ENCODE results near the gene DPM3.
"Not testable (repeated sequence)": the region's sequence is repeated elsewhere in the genome, so short reads cannot be mapped to it uniquely, and the experiment has no call there.

The DPM3 gene

DNA sequence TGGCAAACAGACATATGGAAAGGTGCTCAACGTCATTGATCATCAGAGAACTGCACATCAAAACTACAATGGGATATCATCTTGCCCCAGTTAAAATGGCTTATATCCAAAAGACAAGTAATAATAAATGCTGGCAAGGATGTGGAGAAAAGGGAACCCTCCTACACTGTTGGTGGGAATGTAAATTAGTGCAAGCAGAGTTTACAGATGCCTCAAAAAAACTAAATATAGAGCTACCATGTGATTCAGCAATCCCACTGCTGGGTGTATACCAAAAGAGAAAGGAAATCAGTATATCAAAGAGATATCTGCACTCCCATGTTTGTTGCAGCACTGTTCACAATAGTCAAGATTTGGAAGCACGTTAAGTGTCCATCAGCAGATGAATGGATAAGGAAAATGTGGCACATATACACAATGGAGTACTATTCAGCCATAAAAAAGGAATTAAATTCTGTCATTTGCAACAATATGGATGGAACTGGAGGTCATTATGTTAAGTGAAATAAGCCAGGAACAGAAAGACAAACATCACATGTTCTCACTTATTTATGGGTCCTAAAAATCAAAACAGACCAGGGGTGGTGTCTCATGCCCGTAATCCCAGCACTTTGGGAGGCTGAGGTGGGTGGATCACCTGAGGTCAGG, 15.8 kb upstream of the DPM3 start:
- ATAC-seq, result not testable (repeated sequence)

DNA sequence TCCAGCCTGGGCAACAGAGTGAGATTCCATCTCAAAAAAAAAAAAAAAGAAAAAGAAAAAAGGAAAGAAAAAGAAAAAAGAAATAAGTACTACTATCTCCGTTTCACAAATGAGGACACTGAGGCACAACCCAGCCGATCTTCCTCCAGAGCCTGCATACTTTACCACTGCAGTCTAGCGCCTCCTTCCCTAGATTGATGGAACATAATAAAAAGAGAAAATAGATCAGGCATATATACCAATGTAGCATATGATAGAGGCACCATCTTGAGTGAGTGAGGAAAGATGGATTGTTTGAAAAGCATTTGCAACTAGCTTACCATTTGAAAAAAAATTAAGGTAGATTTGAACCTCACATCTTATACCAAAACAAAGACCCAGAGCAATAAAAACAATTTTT, 5.2 kb upstream of the DPM3 start:
- ATAC-seq, result no peak

- no peak for ATAC-seq
Observed at GRCh38 chr1:155141749-155142148, 1.4 kb upstream of the DPM3 start.

GRCh38 chr1:155140630-155140953, 261 bp upstream of the DPM3 start:
- no peak for ATAC-seq

- no peak for ATAC-seq
Observed at GRCh38 chr1:155137154-155137949, 3.0 kb downstream of the DPM3 start.

DNA sequence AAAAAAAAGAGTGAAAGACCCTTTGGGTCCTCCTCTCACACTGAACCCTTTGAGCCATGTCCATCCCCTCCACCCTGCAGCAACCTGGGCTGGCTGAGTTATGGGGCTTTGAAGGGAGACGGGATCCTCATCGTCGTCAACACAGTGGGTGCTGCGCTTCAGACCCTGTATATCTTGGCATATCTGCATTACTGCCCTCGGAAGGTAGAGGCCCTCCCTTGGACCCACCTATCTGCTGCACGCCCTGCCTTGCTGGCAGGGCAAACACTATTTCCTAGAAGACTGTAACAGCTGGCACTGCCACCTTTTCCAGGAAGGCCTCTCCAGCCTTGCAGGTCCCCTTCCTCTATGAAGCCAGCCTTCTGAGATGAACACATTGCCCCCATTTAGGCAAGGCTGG, 3.6 kb downstream of the DPM3 start:
- ATAC-seq, result no peak

GRCh38 chr1:155135415-155136028, 4.8 kb downstream of the DPM3 start, which contains the start of gene SLC50A1:
SLC50A1 (plus strand) TSS chr1:155135852; CDS start chr1:155135912, 60 bp downstream.
- peak; percentile 81 to 86 for ATAC-seq

DNA sequence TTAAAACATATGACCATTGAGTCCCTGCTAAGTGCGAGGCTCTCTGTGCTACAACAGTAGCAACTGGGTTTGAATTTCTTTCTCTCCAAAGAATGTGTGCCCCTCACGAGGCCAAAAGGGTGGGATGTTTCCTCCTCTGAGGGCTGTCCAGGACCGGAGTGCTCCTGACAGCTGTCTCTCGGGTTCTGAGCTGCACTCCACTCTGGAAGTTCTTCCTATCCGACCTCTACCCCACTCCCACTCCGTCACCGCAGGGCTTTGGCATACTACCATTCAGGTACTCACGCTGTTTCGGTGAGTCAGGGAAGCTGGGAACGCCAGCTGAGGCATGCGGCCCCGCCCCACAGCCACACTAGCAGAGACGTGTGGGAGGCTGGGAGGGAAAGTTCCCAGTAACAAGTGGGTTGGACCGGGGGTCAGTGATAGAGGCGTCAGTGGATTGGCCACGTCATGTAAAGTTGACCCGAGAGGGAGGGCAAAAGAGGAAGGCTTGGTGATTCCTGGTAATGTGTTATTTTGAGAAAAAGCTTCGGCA, 5.4 kb downstream of the DPM3 start:
- peak; percentile 39 to 44 for ATAC-seq

GRCh38 chr1:155134322-155134721, 6.0 kb downstream of the DPM3 start:
- ATAC-seq, result no peak

DNA sequence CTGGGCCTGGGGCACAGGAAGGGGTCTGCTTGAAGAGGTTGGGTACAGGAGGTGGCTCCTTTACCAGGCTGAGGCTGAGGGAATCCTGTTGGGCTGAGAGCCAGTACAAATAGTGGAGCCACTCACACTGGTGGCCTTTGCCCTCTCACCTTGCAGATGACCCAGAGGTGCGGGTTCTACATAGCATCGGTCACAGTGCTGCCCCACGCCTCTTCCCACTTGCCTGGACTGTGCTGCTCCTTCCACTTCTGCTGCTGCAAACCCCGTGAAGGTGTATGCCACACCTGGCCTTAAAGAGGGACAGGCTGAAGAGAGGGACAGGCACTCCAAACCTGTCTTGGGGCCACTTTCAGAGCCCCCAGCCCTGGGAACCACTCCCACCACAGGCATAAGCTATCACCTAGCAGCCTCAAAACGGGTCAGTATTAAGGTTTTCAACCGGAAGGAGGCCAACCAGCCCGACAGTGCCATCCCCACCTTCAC, 6.5 kb downstream of the DPM3 start:
- ATAC-seq, result no peak

DNA sequence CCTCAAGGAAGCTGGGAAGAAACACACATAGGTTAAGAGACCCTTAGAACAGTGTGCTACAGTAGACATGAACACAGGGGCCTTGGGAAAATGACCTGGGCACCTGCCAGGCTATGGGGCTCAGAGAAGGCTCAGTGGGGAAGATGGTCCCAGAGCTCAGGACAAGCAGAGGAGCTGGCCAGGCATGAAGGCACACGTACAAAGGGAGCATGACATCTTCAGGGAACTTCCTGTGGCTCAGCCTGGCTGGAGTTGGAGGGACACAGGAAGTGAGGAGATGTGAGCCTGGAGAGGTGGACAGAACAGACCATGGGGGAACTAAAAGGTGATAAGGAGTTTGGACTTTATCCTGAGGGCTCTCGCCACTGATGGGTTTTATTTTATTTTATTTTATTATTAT, 8.5 kb downstream of the DPM3 start:
- ATAC-seq, result no peak

GRCh38 chr1:155131285-155131684, 9.0 kb downstream of the DPM3 start:
- no peak for ATAC-seq

GRCh38 chr1:155130272-155131006, 9.9 kb downstream of the DPM3 start:
- ATAC-seq, result no peak

DNA sequence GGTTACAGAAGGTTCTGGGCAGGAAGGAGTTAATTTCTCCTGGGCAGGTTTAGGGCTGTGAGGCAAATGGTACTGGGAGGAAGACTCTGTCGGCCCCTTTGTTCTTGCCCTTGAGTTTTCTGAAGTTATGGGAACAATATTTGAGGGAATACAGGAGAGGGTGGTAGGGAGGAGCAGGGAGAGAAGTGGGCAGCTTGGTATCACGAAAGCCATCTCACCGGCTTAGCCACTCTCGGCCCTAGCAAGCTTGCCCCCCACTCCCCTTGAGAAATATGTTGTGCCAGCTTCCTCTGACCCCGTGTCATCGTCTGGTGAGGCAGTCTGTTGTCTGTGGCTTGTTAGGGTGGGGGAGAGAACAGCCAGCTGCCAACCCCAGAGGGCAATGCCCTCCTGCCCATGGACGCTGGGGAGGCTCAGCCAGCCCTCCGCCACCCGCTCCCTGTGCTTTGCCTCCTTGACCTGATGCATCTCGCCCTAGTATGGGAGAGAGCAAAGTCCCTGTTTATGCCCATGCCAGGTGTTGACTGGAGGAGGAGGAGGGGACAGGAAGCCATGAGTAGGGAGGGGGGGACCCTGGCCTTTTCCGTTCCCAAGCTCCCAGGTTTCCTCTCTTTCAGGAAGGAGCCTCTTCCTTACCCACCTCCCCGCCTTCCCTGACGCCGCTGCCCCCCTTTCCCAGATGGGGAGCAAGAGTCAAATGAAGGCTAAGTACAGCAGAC, 11.4 kb downstream of the DPM3 start:
- no peak for ATAC-seq

- ATAC-seq, result no peak
Observed at GRCh38 chr1:155127967-155128754, 12.2 kb downstream of the DPM3 start.

GRCh38 chr1:155127105-155127966, 13.0 kb downstream of the DPM3 start, which contains the start of gene EFNA1:
EFNA1 (plus strand) TSS chr1:155127876; CDS start chr1:155127978, 102 bp downstream.
- peak; percentile 51 to 65 for ATAC-seq

DNA sequence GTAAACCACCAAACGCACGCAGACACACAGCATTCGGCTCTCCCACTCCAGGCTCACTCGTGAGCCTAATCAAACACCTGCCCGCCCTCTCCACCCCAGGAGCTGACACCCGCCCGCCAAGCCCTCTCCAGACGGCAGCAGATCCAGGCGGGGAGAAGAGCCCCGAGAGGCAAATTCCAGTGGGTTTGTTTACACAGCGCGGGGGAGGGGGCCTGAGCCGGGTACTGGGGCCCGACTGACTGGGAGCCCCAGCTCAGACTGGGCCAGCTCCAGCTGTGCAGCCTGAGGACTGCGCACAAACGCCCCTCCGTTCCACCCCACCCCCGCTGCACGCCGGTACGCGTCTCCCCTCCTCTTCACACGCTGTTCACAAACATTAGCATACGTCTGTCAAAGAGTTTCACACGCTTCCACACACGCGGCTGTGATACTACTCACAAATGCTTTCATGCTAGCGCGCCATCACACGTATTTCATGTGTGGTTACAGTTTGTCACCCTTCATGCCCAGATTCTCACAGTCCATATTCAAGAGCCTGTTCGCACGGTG, 13.7 kb downstream of the DPM3 start:
- ATAC-seq, result peak; percentile 69 to 70

- no peak for ATAC-seq
Observed at GRCh38 chr1:155125946-155126555, 14.3 kb downstream of the DPM3 start.

GRCh38 chr1:155125511-155125945, 14.8 kb downstream of the DPM3 start:
- no peak for ATAC-seq

All from activated CD4-positive, CD25-positive, alpha-beta regulatory T cell treated with anti-CD3 and anti-CD28 coated beads, Interleukin-2, amount 50 U/mL, for 24 hours (primary cell).